Measurements from ENCODE around the gene SCYL1. TPM values are rescaled to one million over a fixed set of nuclear protein-coding genes. Genes with fewer than 3 reads are reported as not detected.

Gene SCYL1
- total and polyA plus RNA-seq, 4 donors = 33.7 to 62.0 (median 52.6) TPM

DNA sequence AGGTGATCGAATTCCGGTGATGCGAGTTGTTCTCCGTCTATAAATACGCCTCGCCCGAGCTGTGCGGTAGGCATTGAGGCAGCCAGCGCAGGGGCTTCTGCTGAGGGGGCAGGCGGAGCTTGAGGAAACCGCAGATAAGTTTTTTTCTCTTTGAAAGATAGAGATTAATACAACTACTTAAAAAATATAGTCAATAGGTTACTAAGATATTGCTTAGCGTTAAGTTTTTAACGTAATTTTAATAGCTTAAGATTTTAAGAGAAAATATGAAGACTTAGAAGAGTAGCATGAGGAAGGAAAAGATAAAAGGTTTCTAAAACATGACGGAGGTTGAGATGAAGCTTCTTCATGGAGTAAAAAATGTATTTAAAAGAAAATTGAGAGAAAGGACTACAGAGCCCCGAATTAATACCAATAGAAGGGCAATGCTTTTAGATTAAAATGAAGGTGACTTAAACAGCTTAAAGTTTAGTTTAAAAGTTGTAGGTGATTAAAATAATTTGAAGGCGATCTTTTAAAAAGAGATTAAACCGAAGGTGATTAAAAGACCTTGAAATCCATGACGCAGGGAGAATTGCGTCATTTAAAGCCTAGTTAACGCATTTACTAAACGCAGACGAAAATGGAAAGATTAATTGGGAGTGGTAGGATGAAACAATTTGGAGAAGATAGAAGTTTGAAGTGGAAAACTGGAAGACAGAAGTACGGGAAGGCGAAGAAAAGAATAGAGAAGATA lies 25.7 kb upstream of the SCYL1 start, which contains the start of gene MALAT1 (continued):
- TF ChIP-seq, protein P1, sequence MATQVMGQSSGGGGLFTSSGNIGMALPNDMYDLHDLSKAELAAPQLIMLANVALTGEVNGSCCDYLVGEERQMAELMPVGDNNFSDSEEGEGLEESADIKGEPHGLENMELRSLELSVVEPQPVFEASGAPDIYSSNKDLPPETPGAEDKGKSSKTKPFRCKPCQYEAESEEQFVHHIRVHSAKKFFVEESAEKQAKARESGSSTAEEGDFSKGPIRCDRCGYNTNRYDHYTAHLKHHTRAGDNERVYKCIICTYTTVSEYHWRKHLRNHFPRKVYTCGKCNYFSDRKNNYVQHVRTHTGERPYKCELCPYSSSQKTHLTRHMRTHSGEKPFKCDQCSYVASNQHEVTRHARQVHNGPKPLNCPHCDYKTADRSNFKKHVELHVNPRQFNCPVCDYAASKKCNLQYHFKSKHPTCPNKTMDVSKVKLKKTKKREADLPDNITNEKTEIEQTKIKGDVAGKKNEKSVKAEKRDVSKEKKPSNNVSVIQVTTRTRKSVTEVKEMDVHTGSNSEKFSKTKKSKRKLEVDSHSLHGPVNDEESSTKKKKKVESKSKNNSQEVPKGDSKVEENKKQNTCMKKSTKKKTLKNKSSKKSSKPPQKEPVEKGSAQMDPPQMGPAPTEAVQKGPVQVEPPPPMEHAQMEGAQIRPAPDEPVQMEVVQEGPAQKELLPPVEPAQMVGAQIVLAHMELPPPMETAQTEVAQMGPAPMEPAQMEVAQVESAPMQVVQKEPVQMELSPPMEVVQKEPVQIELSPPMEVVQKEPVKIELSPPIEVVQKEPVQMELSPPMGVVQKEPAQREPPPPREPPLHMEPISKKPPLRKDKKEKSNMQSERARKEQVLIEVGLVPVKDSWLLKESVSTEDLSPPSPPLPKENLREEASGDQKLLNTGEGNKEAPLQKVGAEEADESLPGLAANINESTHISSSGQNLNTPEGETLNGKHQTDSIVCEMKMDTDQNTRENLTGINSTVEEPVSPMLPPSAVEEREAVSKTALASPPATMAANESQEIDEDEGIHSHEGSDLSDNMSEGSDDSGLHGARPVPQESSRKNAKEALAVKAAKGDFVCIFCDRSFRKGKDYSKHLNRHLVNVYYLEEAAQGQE (IDR thresholded peaks at IDR 0.05) = peak; percentile 95
- TF ChIP-seq SP1 (IDR thresholded peaks at IDR 0.05) = peak; percentile 87

DNA sequence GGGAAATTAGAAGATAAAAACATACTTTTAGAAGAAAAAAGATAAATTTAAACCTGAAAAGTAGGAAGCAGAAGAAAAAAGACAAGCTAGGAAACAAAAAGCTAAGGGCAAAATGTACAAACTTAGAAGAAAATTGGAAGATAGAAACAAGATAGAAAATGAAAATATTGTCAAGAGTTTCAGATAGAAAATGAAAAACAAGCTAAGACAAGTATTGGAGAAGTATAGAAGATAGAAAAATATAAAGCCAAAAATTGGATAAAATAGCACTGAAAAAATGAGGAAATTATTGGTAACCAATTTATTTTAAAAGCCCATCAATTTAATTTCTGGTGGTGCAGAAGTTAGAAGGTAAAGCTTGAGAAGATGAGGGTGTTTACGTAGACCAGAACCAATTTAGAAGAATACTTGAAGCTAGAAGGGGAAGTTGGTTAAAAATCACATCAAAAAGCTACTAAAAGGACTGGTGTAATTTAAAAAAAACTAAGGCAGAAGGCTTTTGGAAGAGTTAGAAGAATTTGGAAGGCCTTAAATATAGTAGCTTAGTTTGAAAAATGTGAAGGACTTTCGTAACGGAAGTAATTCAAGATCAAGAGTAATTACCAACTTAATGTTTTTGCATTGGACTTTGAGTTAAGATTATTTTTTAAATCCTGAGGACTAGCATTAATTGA lies 25.0 kb upstream of the SCYL1 start:
- no peak for TF ChIP-seq SP1 (IDR thresholded peaks at IDR 0.05)
- TF ChIP-seq FOXA1 (IDR thresholded peaks at IDR 0.05) = no peak
- TF ChIP-seq, protein P2, sequence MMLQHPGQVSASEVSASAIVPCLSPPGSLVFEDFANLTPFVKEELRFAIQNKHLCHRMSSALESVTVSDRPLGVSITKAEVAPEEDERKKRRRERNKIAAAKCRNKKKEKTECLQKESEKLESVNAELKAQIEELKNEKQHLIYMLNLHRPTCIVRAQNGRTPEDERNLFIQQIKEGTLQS (IDR thresholded peaks at IDR 0.05) = no peak
- TF ChIP-seq TAF1 (conservative IDR thresholded peaks at IDR 0.05) = no peak
- no peak for TF ChIP-seq GABPA (IDR thresholded peaks at IDR 0.05 in 1 of 2, conservative IDR thresholded peaks at IDR 0.05 in 1 of 2)
- TF ChIP-seq RXRA (IDR thresholded peaks at IDR 0.05) = no peak
- TF ChIP-seq, protein P3, sequence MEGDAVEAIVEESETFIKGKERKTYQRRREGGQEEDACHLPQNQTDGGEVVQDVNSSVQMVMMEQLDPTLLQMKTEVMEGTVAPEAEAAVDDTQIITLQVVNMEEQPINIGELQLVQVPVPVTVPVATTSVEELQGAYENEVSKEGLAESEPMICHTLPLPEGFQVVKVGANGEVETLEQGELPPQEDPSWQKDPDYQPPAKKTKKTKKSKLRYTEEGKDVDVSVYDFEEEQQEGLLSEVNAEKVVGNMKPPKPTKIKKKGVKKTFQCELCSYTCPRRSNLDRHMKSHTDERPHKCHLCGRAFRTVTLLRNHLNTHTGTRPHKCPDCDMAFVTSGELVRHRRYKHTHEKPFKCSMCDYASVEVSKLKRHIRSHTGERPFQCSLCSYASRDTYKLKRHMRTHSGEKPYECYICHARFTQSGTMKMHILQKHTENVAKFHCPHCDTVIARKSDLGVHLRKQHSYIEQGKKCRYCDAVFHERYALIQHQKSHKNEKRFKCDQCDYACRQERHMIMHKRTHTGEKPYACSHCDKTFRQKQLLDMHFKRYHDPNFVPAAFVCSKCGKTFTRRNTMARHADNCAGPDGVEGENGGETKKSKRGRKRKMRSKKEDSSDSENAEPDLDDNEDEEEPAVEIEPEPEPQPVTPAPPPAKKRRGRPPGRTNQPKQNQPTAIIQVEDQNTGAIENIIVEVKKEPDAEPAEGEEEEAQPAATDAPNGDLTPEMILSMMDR (IDR thresholded peaks at IDR 0.05; ENCODE audit: low read depth, low read length, missing input control) = no peak
- no peak for TF ChIP-seq EGR1 (IDR thresholded peaks at IDR 0.05; ENCODE audit: low read depth in 2 of 2)
- TF ChIP-seq, protein P4, sequence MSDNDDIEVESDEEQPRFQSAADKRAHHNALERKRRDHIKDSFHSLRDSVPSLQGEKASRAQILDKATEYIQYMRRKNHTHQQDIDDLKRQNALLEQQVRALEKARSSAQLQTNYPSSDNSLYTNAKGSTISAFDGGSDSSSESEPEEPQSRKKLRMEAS (IDR thresholded peaks at IDR 0.05) = no peak
- TF ChIP-seq, protein P5, sequence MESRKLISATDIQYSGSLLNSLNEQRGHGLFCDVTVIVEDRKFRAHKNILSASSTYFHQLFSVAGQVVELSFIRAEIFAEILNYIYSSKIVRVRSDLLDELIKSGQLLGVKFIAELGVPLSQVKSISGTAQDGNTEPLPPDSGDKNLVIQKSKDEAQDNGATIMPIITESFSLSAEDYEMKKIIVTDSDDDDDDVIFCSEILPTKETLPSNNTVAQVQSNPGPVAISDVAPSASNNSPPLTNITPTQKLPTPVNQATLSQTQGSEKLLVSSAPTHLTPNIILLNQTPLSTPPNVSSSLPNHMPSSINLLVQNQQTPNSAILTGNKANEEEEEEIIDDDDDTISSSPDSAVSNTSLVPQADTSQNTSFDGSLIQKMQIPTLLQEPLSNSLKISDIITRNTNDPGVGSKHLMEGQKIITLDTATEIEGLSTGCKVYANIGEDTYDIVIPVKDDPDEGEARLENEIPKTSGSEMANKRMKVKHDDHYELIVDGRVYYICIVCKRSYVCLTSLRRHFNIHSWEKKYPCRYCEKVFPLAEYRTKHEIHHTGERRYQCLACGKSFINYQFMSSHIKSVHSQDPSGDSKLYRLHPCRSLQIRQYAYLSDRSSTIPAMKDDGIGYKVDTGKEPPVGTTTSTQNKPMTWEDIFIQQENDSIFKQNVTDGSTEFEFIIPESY (IDR thresholded peaks at IDR 0.05) = no peak
- no peak for TF ChIP-seq JUND (IDR thresholded peaks at IDR 0.05)
- TF ChIP-seq HNF4A (conservative IDR thresholded peaks at IDR 0.05) = no peak
- TF ChIP-seq HNF4G (IDR thresholded peaks at IDR 0.05) = no peak
- no peak for TF ChIP-seq FOXA2 (IDR thresholded peaks at IDR 0.05)
- Histone ChIP-seq H3K27ac (ENCODE audit: low read depth in 1 of 2, low read length in 2 of 2) (peak overlapping the region; percentile 100), H3K9me3 (ENCODE audit: control insufficient read depth in 4 of 4, low read length in 3 of 4) (no peaks in the 10 kb centered on the region), H3K4me1 (ENCODE audit: control insufficient read depth in 4 of 4, insufficient read depth in 4 of 4, low read length in 3 of 4) (peaks cover 3 to 31% (median 18%) of the 10 kb centered on the region in 4 donors), H3K36me3 (ENCODE audit: control insufficient read depth in 4 of 4, insufficient read depth in 3 of 4, low read depth in 1 of 4, low read length in 3 of 4) (peaks cover 3 to 32% (median 12%) of the 10 kb centered on the region in 4 donors), H3K27me3 (ENCODE audit: control insufficient read depth in 4 of 4, insufficient read depth in 4 of 4, low read length in 3 of 4) (no peaks in the 10 kb centered on the region), H3K9ac (ENCODE audit: low read depth in 1 of 2, low read length in 2 of 2) (peak overlapping the region; percentile 100), H3K4me3 (ENCODE audit: low read depth in 1 of 3, low read length in 3 of 3) (peak overlapping the region; percentile 67 to 100 (median 85))
- WGBS = under 1% methylated on average over 3 of the region's 3 CpGs
- no peak for DNase-seq (ENCODE audit: low spot score)
